HepG2 (cell line): ENCODE data around the gene TMEM121. TPM values are rescaled to one million over a fixed set of nuclear protein-coding genes. Genes with fewer than 3 reads are reported as not detected.

Source experiments
- ATAC-seq: fragments of 200-7000 bp; cut with Tn5 transposase; 3 replicates; pipeline ENCODE4 v1.9.1; 2020; ENCODE audit warnings: mild to moderate bottlenecking, moderate library complexity
- BruUV-seq: library from RNA; stranded (reverse); fragments of 400-500 nt; replicated peaks from 2 replicates; lab custom pipeline; 2021; lab: Mats Ljungman, UMichigan
- CTCF ChIA-PET: fragments of 300-600 bp; formaldehyde crosslinking; extraction: SDS; loops from one replicate; lab custom pipeline; 2021; ENCODE audit warnings: low total read pairs, inconsistent platforms, low intra/inter-chr PET ratio; lab: Yijun Ruan, JAX
- POLR2A ChIA-PET: fragments of 350-600 bp; sonication (Branson Sonifier 250); formaldehyde crosslinking; loops from one replicate; lab custom pipeline; 2020; ENCODE audit warnings: antibody characterized with exemption, inconsistent platforms; lab: Yijun Ruan, JAX
- DNase-seq: peaks from one replicate; pipeline ENCODE4 v3.0.0-alpha.2; 2015; ENCODE audit warnings: low spot score
- FAIRE-seq: peaks from 3 replicates; lab custom pipeline; 2011; peaks lifted over from hg19 to GRCh38; lab: Jason Lieb, UNC
- H2AFZ ChIP-seq: one replicate; pipeline ENCODE4 v1.6.1; 2011; ENCODE audit warnings: low read length, inconsistent platforms
- H3K27ac ChIP-seq: fragments of 300-600 bp; 3 replicates; pipeline ENCODE4 v1.8.0; 2011; ENCODE audit warnings: mixed run types, mild to moderate bottlenecking, mixed read lengths, low read length, inconsistent platforms; ENCODE audit not compliant: insufficient read depth; ENCODE audit errors: extremely low read length
- H3K27me3 ChIP-seq, 2 experiments: fragments of 200-600 bp in 1 of 2; 2 replicates in 1 of 2; 3 replicates in 1 of 2; pipeline versions ENCODE4 v1.6.0 to v1.8.0; 2011; ENCODE audit warnings: low read length in 2 of 2, mild to moderate bottlenecking in 2 of 2, moderate library complexity in 2 of 2, inconsistent platforms in 1 of 2; ENCODE audit not compliant: insufficient read depth in 2 of 2, control insufficient read depth in 1 of 2
- H3K36me3 ChIP-seq, 2 experiments: fragments of 200-600 bp in 1 of 2; replicated peaks in 1 of 2; 2 replicates in 1 of 2; 3 replicates in 1 of 2; pipeline versions ENCODE4 v1.5.1 to v1.8.0; 2011; ENCODE audit warnings: low read length in 2 of 2, inconsistent platforms in 1 of 2; ENCODE audit not compliant: insufficient read depth in 2 of 2, control insufficient read depth in 1 of 2
- H3K4me1 ChIP-seq: 2 replicates; pipeline ENCODE4 v1.5.1; 2012; ENCODE audit warnings: low read length, inconsistent platforms; ENCODE audit not compliant: insufficient read depth
- H3K4me2 ChIP-seq: 2 replicates; pipeline ENCODE4 v1.6.0; 2011; ENCODE audit warnings: low read depth, low read length, inconsistent platforms
- H3K4me3 ChIP-seq, 3 experiments: fragments of 200-600 bp in 1 of 3; sonication (generic), shearing (Covaris generic) in 1 of 3; replicated peaks in 1 of 3; 2 replicates each; pipeline ENCODE4 v1.5.1; 2011 to 2016; ENCODE audit warnings: low read length in 3 of 3, inconsistent platforms in 2 of 3, low read depth in 2 of 3, mild to moderate bottlenecking in 2 of 3, control low read depth in 1 of 3, mixed read lengths in 1 of 3; ENCODE audit not compliant: insufficient read depth in 1 of 3
- H3K79me2 ChIP-seq: one replicate; pipeline ENCODE4 v1.6.1; 2011; ENCODE audit warnings: low read length, inconsistent platforms; ENCODE audit not compliant: insufficient read depth
- H3K9ac ChIP-seq: 2 replicates; pipeline ENCODE4 v1.6.0; 2011; ENCODE audit warnings: mild to moderate bottlenecking, low read depth, low read length, inconsistent platforms; ENCODE audit not compliant: insufficient read depth
- H3K9me3 ChIP-seq: 2 replicates; pipeline ENCODE4 v1.5.1; 2012; ENCODE audit warnings: mild to moderate bottlenecking, low read length
- H4K20me1 ChIP-seq: 2 replicates; pipeline ENCODE4 v1.6.0; 2011; ENCODE audit warnings: inconsistent platforms, mild to moderate bottlenecking, low read length, moderate library complexity; ENCODE audit not compliant: insufficient read depth
- ARNT ChIP-seq: fragments of 450-650 bp; IDR thresholded peaks from 2 replicates; pipeline ENCODE4 v1.6.1; 2017
- HOXA5 ChIP-seq: sonication (generic); formaldehyde crosslinking; IDR thresholded peaks from 2 replicates; pipeline ENCODE4 v1.4.0; 2020; ENCODE audit warnings: missing genetic modification reagents
- RFXAP ChIP-seq: sonication (generic); formaldehyde crosslinking; IDR thresholded peaks from 2 replicates; pipeline ENCODE4 v1.4.0; 2020; ENCODE audit warnings: missing genetic modification reagents, borderline replicate concordance
- TIGD3 ChIP-seq: sonication (generic); formaldehyde crosslinking; IDR thresholded peaks from 2 replicates; pipeline ENCODE4 v1.5.1; 2020; ENCODE audit warnings: mild to moderate bottlenecking, missing genetic modification reagents, borderline replicate concordance
- ZFY ChIP-seq: sonication (generic); formaldehyde crosslinking; IDR thresholded peaks from 2 replicates; pipeline ENCODE4 v1.4.0; 2020; ENCODE audit warnings: missing genetic modification reagents
- ZMYM3 ChIP-seq: sonication (generic); formaldehyde crosslinking; IDR thresholded peaks from 2 replicates; pipeline ENCODE4 v1.5.1; 2020; ENCODE audit warnings: mild to moderate bottlenecking, missing genetic modification reagents
- ZNF333 ChIP-seq: sonication (generic); formaldehyde crosslinking; IDR thresholded peaks from 2 replicates; pipeline ENCODE4 v1.4.0; 2020; ENCODE audit warnings: mild to moderate bottlenecking, missing genetic modification reagents, borderline replicate concordance
- ZNF354B ChIP-seq: sonication (generic); formaldehyde crosslinking; IDR thresholded peaks from 2 replicates; pipeline ENCODE4 v1.8.0; 2022; ENCODE audit warnings: mild to moderate bottlenecking, missing genetic modification reagents
- ZNF430 ChIP-seq: sonication (generic); formaldehyde crosslinking; IDR thresholded peaks from 2 replicates; pipeline ENCODE4 v1.9.0; 2021; ENCODE audit warnings: mild to moderate bottlenecking, missing genetic modification reagents
- ZNF720 ChIP-seq: sonication (generic); formaldehyde crosslinking; IDR thresholded peaks from 2 replicates; pipeline ENCODE4 v1.4.0; 2020; ENCODE audit warnings: missing genetic modification reagents
- ZNF772 ChIP-seq: sonication (generic); formaldehyde crosslinking; IDR thresholded peaks from 2 replicates; pipeline ENCODE4 v1.5.0; 2020; ENCODE audit warnings: mild to moderate bottlenecking, missing genetic modification reagents
- ZXDC ChIP-seq: sonication (generic); formaldehyde crosslinking; IDR thresholded peaks from 2 replicates; pipeline ENCODE4 v1.5.0; 2020; ENCODE audit warnings: mild to moderate bottlenecking, missing genetic modification reagents
- WGBS: methylation state at CpG from one replicate; pipeline ENCODE4 v1.1.6; 2017; ENCODE audit warnings: low lambda C conversion rate; 5-methylcytosine and 5-hydroxymethylcytosine counted together
- in situ Hi-C: cut with HindIII; loops from 2 replicates; pipeline ENCODE4 v1.10.0; 2017; ENCODE audit warnings: low pct_unique_long_range_greater_than_20kb; ENCODE audit not compliant: extremely low pct_ligation_motif_present
- intact Hi-C: fragments of 100-400 bp; cut with micrococcal nuclease; formaldehyde crosslinking; loops from one replicate; pipeline ENCODE4 v1.10.0; 2022; ENCODE audit not compliant: unreplicated experiment
- polyA plus RNA-seq, 8 experiments: library from polyadenylated mRNA; depleted of rRNA in 3 of 8; stranded (reverse) in 7 of 8; unstranded in 1 of 8; fragments of >200 nt; fragmentation: Illumina TruSeq in 4 of 8; extraction: Trizol in 4 of 8; gene quantifications; 2 replicates each; pipeline versions ENCODE4 v1.2.1 to v1.2.3, GENCODE V29; 2011 to 2016; ENCODE audit warnings: low read depth in 4 of 8, missing spikeins in 1 of 8, mixed read lengths in 1 of 8; ENCODE audit not compliant: insufficient read depth in 1 of 8
- total RNA-seq, 5 experiments: library from RNA; depleted of rRNA; stranded (reverse); fragments of >200 nt; fragmentation: Illumina TruSeq; extraction: Trizol; gene quantifications; 2 replicates each; pipeline ENCODE4 v1.2.3, GENCODE V29; 2016; ENCODE audit warnings: low read depth in 1 of 5

The TMEM121 gene
- total and polyA plus RNA-seq, 2 of the 13 experiments (the other 11 are each of a cell fraction or from before 2014, with no cell fraction given), result 6.6 to 19.0 TPM

GRCh38 chr14:105549481-105549880 is 23.1 kb downstream of the TMEM121 start:
- ATAC-seq, result no peak
- no peak overlapping the region for H3K4me3 ChIP-seq
- no peak for TF ChIP-seq TIGD3 (CRISPR knock-in tag)
- TF ChIP-seq, all 625 proteins: peak for 0
- H4K20me1 ChIP-seq, result no peaks in the 10 kb centered on the region
- H3K4me1 ChIP-seq, result no peaks in the 10 kb centered on the region
- intact Hi-C loops, result no loop called here
- no peak overlapping the region for H3K4me2 ChIP-seq
- no peak overlapping the region for H2AFZ ChIP-seq
- no TSS peak for BruUV-seq
- no peak overlapping the region for H3K27ac ChIP-seq
- H3K79me2 ChIP-seq, result no peaks in the 10 kb centered on the region
- in situ Hi-C loops, result no loop called here
- no peaks in the 10 kb centered on the region for H3K36me3 ChIP-seq
- no peak for FAIRE-seq
- 54% methylated on average over 18 of the region's 23 CpGs for whole genome bisulfite sequencing
- ChIA-PET POLR2A (no interaction called here), CTCF (no interaction called here)
- no peak for DNase-seq
- H3K9me3 ChIP-seq, result no peaks in the 10 kb centered on the region
- H3K27me3 ChIP-seq, result peaks cover 0 to 39% of the 10 kb centered on the region in 2 experiments; a peak in 4 of 5 replicates
- no peak overlapping the region for H3K9ac ChIP-seq

DNA sequence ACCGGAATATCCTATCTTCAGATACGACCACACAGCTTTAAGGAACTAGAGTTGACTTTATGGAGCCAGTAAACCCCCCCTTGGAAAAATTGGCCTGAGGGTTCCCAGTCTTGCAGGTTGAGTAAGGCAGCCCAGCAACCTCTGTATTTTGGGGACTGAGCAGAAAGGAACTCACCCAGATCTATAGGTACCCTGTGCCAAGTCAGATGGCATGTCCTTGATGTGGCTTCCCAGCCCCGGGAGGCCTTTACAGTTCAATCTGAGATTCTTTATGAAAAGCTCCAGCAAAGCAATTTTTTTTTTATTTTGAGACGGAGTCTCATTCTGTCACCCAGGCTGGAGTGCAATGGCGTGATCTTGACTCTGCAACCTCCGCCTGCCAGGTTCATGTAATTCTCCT is 27.6 kb downstream of the TMEM121 start:
- CTCF ChIA-PET, result no interaction called here

More for the DNA sequence above, 27.6 kb downstream of the TMEM121 start:
- Histone ChIP-seq H3K79me2 (no peaks in the 10 kb centered on the region), H2AFZ (no peak overlapping the region), H3K4me2 (no peak overlapping the region), H3K36me3 (no peaks in the 10 kb centered on the region), H3K27me3 (peaks cover 0 to 45% of the 10 kb centered on the region in 2 experiments; a peak in 3 of 5 replicates), H3K27ac (no peak overlapping the region), H3K4me3 (no peak overlapping the region), H3K4me1 (no peaks in the 10 kb centered on the region), H4K20me1 (no peaks in the 10 kb centered on the region), H3K9me3 (no peaks in the 10 kb centered on the region), H3K9ac (no peak overlapping the region)
- TF ChIP-seq ZNF720 (CRISPR knock-in tag) (no peak), ARNT (no peak), HOXA5 (no peak), ZMYM3 (no peak), ZNF772 (no peak), ZNF354B (no peak), RFXAP (no peak), ZNF333 (CRISPR knock-in tag) (no peak), ZXDC (CRISPR knock-in tag) (no peak), ZNF430 (CRISPR knock-in tag) (no peak), ZFY (no peak)
- POLR2A ChIA-PET, result no interaction called here
- BruUV-seq, result no TSS peak
- in situ Hi-C loops, result no loop called here
- intact Hi-C loops, result no loop called here
- WGBS, result 28% methylated on average over 6 of the region's 6 CpGs
- ATAC-seq, result no peak
- FAIRE-seq, result no peak
- no peak for DNase-seq
